DOHH2 (cell line): ENCODE results near the gene ZNF274.

Experiments
- H3F3A ChIP-seq: fragments of 200-600 bp; sonication (generic), shearing (Covaris generic); 2 replicates; pipeline ENCODE4 v1.6.0; 2016; ENCODE audit warnings: antibody characterized with exemption, mild to moderate bottlenecking; ENCODE audit not compliant: control insufficient read depth, insufficient read depth
- H3K27ac ChIP-seq: fragments of 200-600 bp; sonication (generic); 2 replicates; pipeline ENCODE4 v1.5.1; 2014; ENCODE audit warnings: low read depth, mild to moderate bottlenecking, low read length, moderate library complexity
- H3K27me3 ChIP-seq: fragments of 200-600 bp; sonication (generic); 2 replicates; pipeline ENCODE4 v1.6.1; 2014; ENCODE audit warnings: mild to moderate bottlenecking, low read length, mixed read lengths; ENCODE audit not compliant: control insufficient read depth
- H3K36me3 ChIP-seq: fragments of 200-600 bp; sonication (generic); 2 replicates; pipeline ENCODE4 v1.6.1; 2014; ENCODE audit warnings: mild to moderate bottlenecking, low read length, moderate library complexity, mixed read lengths; ENCODE audit not compliant: control insufficient read depth
- H3K4me1 ChIP-seq: fragments of 200-600 bp; sonication (generic); 2 replicates; pipeline ENCODE4 v1.6.1; 2014; ENCODE audit warnings: mild to moderate bottlenecking, low read length, mixed read lengths; ENCODE audit not compliant: control insufficient read depth
- H3K4me2 ChIP-seq: fragments of 200-600 bp; sonication (generic); 2 replicates; pipeline ENCODE4 v1.6.0; 2014; ENCODE audit warnings: mild to moderate bottlenecking, low read length, moderate library complexity
- H3K4me3 ChIP-seq: fragments of 200-600 bp; sonication (generic); 2 replicates; pipeline ENCODE4 v1.5.1; 2014; ENCODE audit warnings: mild to moderate bottlenecking, low read length, mixed read lengths
- H3K79me2 ChIP-seq: fragments of 200-600 bp; sonication (generic); 2 replicates; pipeline ENCODE4 v1.6.1; 2014; ENCODE audit warnings: mild to moderate bottlenecking, low read length, mixed read lengths; ENCODE audit not compliant: control insufficient read depth
- H3K9me2 ChIP-seq: fragments of 200-600 bp; sonication (generic); replicated peaks from 2 replicates; pipeline ENCODE4 v1.6.1; 2014; ENCODE audit warnings: mild to moderate bottlenecking, low read length, mixed read lengths; ENCODE audit not compliant: control insufficient read depth
- H3K9me3 ChIP-seq: fragments of 200-600 bp; sonication (generic); 2 replicates; pipeline ENCODE4 v1.6.1; 2014; ENCODE audit warnings: antibody characterized with exemption, low read length, mixed read lengths; ENCODE audit not compliant: control insufficient read depth, insufficient read depth
- H4K20me1 ChIP-seq: fragments of 200-600 bp; sonication (generic); 2 replicates; pipeline ENCODE4 v1.6.0; 2014; ENCODE audit warnings: low read depth, mild to moderate bottlenecking, antibody characterized with exemption, low read length, moderate library complexity; ENCODE audit not compliant: control insufficient read depth, insufficient read depth
- CTCF ChIP-seq: fragments of 200-600 bp; sonication (generic); IDR thresholded peaks from one replicate; pipeline ENCODE4 v1.5.1; 2014; ENCODE audit warnings: antibody characterized with exemption, mild to moderate bottlenecking, low read depth, low read length; ENCODE audit not compliant: poor library complexity, severe bottlenecking
- EZH2phosphoT487 ChIP-seq: fragments of 200-600 bp; sonication (generic); IDR thresholded peaks from 2 replicates; pipeline ENCODE4 v1.6.1; 2017; ENCODE audit warnings: borderline replicate concordance, mild to moderate bottlenecking, antibody characterized with exemption, low read length, moderate library complexity, mixed read lengths

Gene ZNF274

GRCh38 chr19:58154679-58155648 is 27.9 kb upstream of the ZNF274 start:
- peaks cover 41% of the 10 kb centered on the region for H3K9me3 ChIP-seq
- H3K4me2 ChIP-seq: peak overlapping the region; percentile 72
- no peak overlapping the region for H3K27ac ChIP-seq

GRCh38 chr19:58157045-58157728 is 25.7 kb upstream of the ZNF274 start:
- H3K27me3 ChIP-seq: no peaks in the 10 kb centered on the region
- H4K20me1 ChIP-seq: no peaks in the 10 kb centered on the region
- H3K4me2 ChIP-seq: no peak overlapping the region
- TF ChIP-seq CTCF (no peak), EZH2phosphoT487 (no peak)
- H3K36me3 ChIP-seq: no peaks in the 10 kb centered on the region
- peaks cover 37% of the 10 kb centered on the region for H3K9me3 ChIP-seq
- H3K4me3 ChIP-seq: no peak overlapping the region
- H3K27ac ChIP-seq: no peak overlapping the region
- H3K79me2 ChIP-seq: no peaks in the 10 kb centered on the region
- H3F3A ChIP-seq: no peaks in the 10 kb centered on the region
- peaks cover 5% of the 10 kb centered on the region; the same call in 1 of the 2 replicates for H3K4me1 ChIP-seq
- H3K9me2 ChIP-seq: no peaks in the 10 kb centered on the region

More at GRCh38 chr19:58154679-58155648, 27.9 kb upstream of the ZNF274 start:
- no peaks in the 10 kb centered on the region for H3K79me2 ChIP-seq
- H3K4me1 ChIP-seq: peaks cover 10% of the 10 kb centered on the region
- peak; percentile 74 for TF ChIP-seq CTCF
- no peak for TF ChIP-seq EZH2phosphoT487
- peak overlapping the region; percentile 77 for H3K4me3 ChIP-seq
- no peaks in the 10 kb centered on the region for H3K9me2 ChIP-seq
- no peaks in the 10 kb centered on the region for H3K27me3 ChIP-seq
- H3F3A ChIP-seq: no peaks in the 10 kb centered on the region
- H3K36me3 ChIP-seq: no peaks in the 10 kb centered on the region
- no peaks in the 10 kb centered on the region for H4K20me1 ChIP-seq

GRCh38 chr19:58166268-58166667 is 16.6 kb upstream of the ZNF274 start:
- Histone ChIP-seq H3K9me2 (no peaks in the 10 kb centered on the region), H3F3A (no peaks in the 10 kb centered on the region), H3K79me2 (no peaks in the 10 kb centered on the region), H3K27me3 (no peaks in the 10 kb centered on the region), H3K4me2 (no peak overlapping the region), H4K20me1 (no peaks in the 10 kb centered on the region), H3K4me3 (no peak overlapping the region), H3K27ac (no peak overlapping the region), H3K9me3 (peaks cover 49% of the 10 kb centered on the region), H3K36me3 (no peaks in the 10 kb centered on the region), H3K4me1 (no peaks in the 10 kb centered on the region)
- TF ChIP-seq EZH2phosphoT487: no peak
- TF ChIP-seq CTCF: no peak
